K562 (cell line): ENCODE measurements around the gene ARL3. TPM values are rescaled to one million over a fixed set of nuclear protein-coding genes. Genes with fewer than 3 reads are reported as not detected.

Experiments used
- ATAC-seq: fragments of 200-7000 bp; cut with Tn5 transposase; 3 replicates; pipeline ENCODE4 v1.9.1; 2020; ENCODE audit warnings: moderate library complexity
- BruUV-seq: library from RNA; stranded (reverse); fragments of 400-500 nt; replicated peaks from 2 replicates; lab custom pipeline; 2021; lab: Mats Ljungman, UMichigan
- CTCF ChIA-PET: fragments of 300-600 bp; formaldehyde crosslinking; extraction: SDS; loops from one replicate; lab custom pipeline; 2021; ENCODE audit warnings: low intra/inter-chr PET ratio; lab: Yijun Ruan, JAX
- POLR2A ChIA-PET: fragments of 300-600, 350-650 bp; sonication (Branson Sonifier 250); formaldehyde crosslinking; extraction: SDS; loops from one replicate; lab custom pipeline; 2021; ENCODE audit warnings: antibody characterized with exemption, inconsistent platforms; lab: Yijun Ruan, JAX
- DNase-seq, 4 experiments: peaks; one replicate each; pipeline versions ENCODE4 v3.0.0 to v3.0.0-alpha.2; 2011 to 2018; ENCODE audit warnings: low spot score in 3 of 4, mixed read lengths in 3 of 4; ENCODE audit errors: extremely low read depth in 1 of 4
- FAIRE-seq: peaks from 2 replicates; lab custom pipeline; 2011; peaks lifted over from hg19 to GRCh38; lab: Jason Lieb, UNC
- H2AFZ ChIP-seq: 2 replicates; pipeline ENCODE4 v1.6.0; 2011; ENCODE audit warnings: low read depth, low read length, control low read depth, inconsistent platforms
- H3K27ac ChIP-seq: fragments of 200-600 bp; 3 replicates; pipeline ENCODE4 v1.8.0; 2011; ENCODE audit warnings: low read depth, mild to moderate bottlenecking, control low read depth, inconsistent platforms, low read length, moderate library complexity, mixed read lengths; ENCODE audit errors: extremely low read depth
- H3K27me3 ChIP-seq, 2 experiments: fragments of 300-600 bp in 1 of 2; 2 replicates in 1 of 2; 3 replicates in 1 of 2; pipeline versions ENCODE4 v1.6.0 to v1.8.0; 2011; ENCODE audit warnings: inconsistent platforms in 2 of 2, low read length in 2 of 2, mild to moderate bottlenecking in 1 of 2, mixed read lengths in 1 of 2, moderate library complexity in 1 of 2; ENCODE audit not compliant: control insufficient read depth in 2 of 2, insufficient read depth in 2 of 2
- H3K36me3 ChIP-seq: fragments of 300-600 bp; 3 replicates; pipeline ENCODE4 v1.8.0; 2011; ENCODE audit warnings: mild to moderate bottlenecking, low read length, inconsistent platforms; ENCODE audit not compliant: control insufficient read depth, insufficient read depth
- H3K4me1 ChIP-seq, 2 experiments: fragments of 200-600 bp in 1 of 2; replicated peaks in 1 of 2; 2 replicates in 1 of 2; 3 replicates in 1 of 2; pipeline versions ENCODE4 v1.5.1 to v1.8.0; 2011; ENCODE audit warnings: inconsistent platforms in 2 of 2, low read length in 2 of 2, mild to moderate bottlenecking in 1 of 2, mixed read lengths in 1 of 2, moderate library complexity in 1 of 2; ENCODE audit not compliant: control insufficient read depth in 2 of 2, insufficient read depth in 2 of 2
- H3K4me2 ChIP-seq: 2 replicates; pipeline ENCODE4 v1.6.1; 2011; ENCODE audit warnings: low read length, control low read depth, inconsistent platforms, mixed read lengths; ENCODE audit not compliant: insufficient read depth
- H3K4me3 ChIP-seq: fragments of 200-600 bp; sonication (generic), shearing (Covaris generic); 2 replicates; pipeline ENCODE4 v1.5.1; 2016; ENCODE audit warnings: control low read depth, inconsistent platforms
- H3K79me2 ChIP-seq: fragments of 200-600 bp; 3 replicates; pipeline ENCODE4 v1.8.0; 2011; ENCODE audit warnings: low read length, inconsistent platforms; ENCODE audit not compliant: control insufficient read depth, insufficient read depth
- H3K9ac ChIP-seq, 2 experiments: 2 replicates each; pipeline versions ENCODE4 v1.6.0 to v1.6.1; 2011; ENCODE audit warnings: low read depth in 2 of 2, low read length in 2 of 2, control low read depth in 1 of 2, inconsistent platforms in 1 of 2, mild to moderate bottlenecking in 1 of 2, mixed read lengths in 1 of 2; ENCODE audit not compliant: insufficient read depth in 1 of 2
- H3K9me1 ChIP-seq: one replicate; pipeline ENCODE4 v1.6.0; 2011; ENCODE audit warnings: inconsistent platforms, mild to moderate bottlenecking, low read length, moderate library complexity; ENCODE audit not compliant: control insufficient read depth, insufficient read depth
- H3K9me3 ChIP-seq: replicated peaks from 2 replicates; pipeline ENCODE4 v1.5.1; 2011; ENCODE audit warnings: low read depth, low read length, inconsistent platforms; ENCODE audit not compliant: control insufficient read depth, insufficient read depth
- H4K20me1 ChIP-seq: replicated peaks from 2 replicates; pipeline ENCODE4 v1.6.1; 2011; ENCODE audit warnings: low read length, inconsistent platforms, mixed read lengths; ENCODE audit not compliant: control insufficient read depth, insufficient read depth
- CHD4 ChIP-seq: fragments of 200-600 bp; sonication (generic); IDR thresholded peaks from 3 replicates; pipeline ENCODE4 v1.6.1; 2012; ENCODE audit warnings: low read depth, mild to moderate bottlenecking, mixed read lengths, low read length, inconsistent platforms; ENCODE audit not compliant: insufficient read depth, insufficient replicate concordance, poor library complexity, severe bottlenecking
- FOXK2 ChIP-seq, 2 experiments: fragments of 450-650 bp; IDR thresholded peaks in 1 of 2; conservative IDR thresholded peaks in 1 of 2; 2 replicates each; pipeline ENCODE4 v1.6.1; 2016; ENCODE audit warnings: low read depth in 2 of 2, mild to moderate bottlenecking in 1 of 2
- KDM5B ChIP-seq: fragments of 200-600 bp; sonication (generic); IDR thresholded peaks from 2 replicates; pipeline ENCODE4 v1.6.1; 2012; ENCODE audit warnings: low read depth, mild to moderate bottlenecking, moderate library complexity, low read length, control low read depth, inconsistent platforms; ENCODE audit not compliant: insufficient replicate concordance
- NFIC ChIP-seq: fragments of 450-650 bp; IDR thresholded peaks from 2 replicates; pipeline ENCODE4 v1.6.1; 2017; ENCODE audit warnings: mild to moderate bottlenecking, inconsistent platforms
- RBFOX2 ChIP-seq: fragments of 200-400 bp; formaldehyde crosslinking; IDR thresholded peaks from 2 replicates; pipeline ENCODE4 v1.6.1; 2017; ENCODE audit warnings: low read depth, mild to moderate bottlenecking, low read length, moderate library complexity
- RFX7 ChIP-seq: fragments of 250-450 bp; sonication (Bioruptor Pico); IDR thresholded peaks from 2 replicates; pipeline ENCODE4 v1.5.1; 2021; ENCODE audit warnings: mild to moderate bottlenecking
- ZNF184 ChIP-seq: sonication (generic); formaldehyde crosslinking; IDR thresholded peaks from 2 replicates; pipeline ENCODE4 v1.5.0; 2020; ENCODE audit warnings: missing genetic modification reagents
- ZNF311 ChIP-seq: fragments of 250-450 bp; sonication (Bioruptor Pico); IDR thresholded peaks from 2 replicates; pipeline ENCODE4 v1.4.0; 2020; ENCODE audit warnings: mild to moderate bottlenecking, moderate library complexity
- WGBS: fragments of 100-300 bp; shearing (Covaris generic); methylation state at CpG from one replicate; pipeline ENCODE4 v1.1.6; 2016; ENCODE audit warnings: low coverage, mixed read lengths; ENCODE audit not compliant: insufficient coverage; ENCODE audit errors: missing lambda C conversion rate; 5-methylcytosine and 5-hydroxymethylcytosine counted together
- in situ Hi-C: fragments of 300-500 bp; cut with MboI; formaldehyde crosslinking; loops from 4 replicates; pipeline ENCODE4 v1.15.0; 2018; ENCODE audit warnings: inconsistent platforms, mixed read lengths
- intact Hi-C: fragments of 100-400 bp; cut with micrococcal nuclease; formaldehyde crosslinking; loops from 2 replicates; pipeline ENCODE4 v1.14.2; 2022
- polyA plus RNA-seq, 8 experiments: library from polyadenylated mRNA; depleted of rRNA in 4 of 8; stranded (reverse) in 5 of 8; unstranded in 3 of 8; fragments of >200 nt; fragmentation: Nextera tagmentation in 2 of 8; fragmentation: Illumina TruSeq in 1 of 8; extraction: Ambion mirVana in 2 of 8; extraction: Trizol in 1 of 8; gene quantifications; 2 replicates each; pipeline versions ENCODE4 v1.2.1 to v1.2.3, GENCODE V29; 2011 to 2014; ENCODE audit warnings: inconsistent platforms in 1 of 8, missing spikeins in 1 of 8
- total RNA-seq, 7 experiments: library from RNA; depleted of rRNA in 6 of 7; stranded (reverse); fragments of >200 nt in 6 of 7; fragmentation: Illumina TruSeq in 2 of 7; extraction: Trizol in 2 of 7; gene quantifications; 2 replicates each; pipeline versions ENCODE4 v1.2.1 to v1.2.3, GENCODE V29; 2011 to 2021; ENCODE audit warnings: low replicate concordance in 1 of 7
- TF ChIP-seq, protein P1 (sequence below): IDR thresholded peaks from 2 replicates; pipeline ENCODE4 v1.6.1; 2016; ENCODE audit warnings: missing genetic modification characterization, missing compliant biosample characterization

ARL3 gene
- total and polyA plus RNA-seq, 9 of the 15 experiments (the other 6 are each of a cell fraction or from before 2014, with no cell fraction given), result 2.9 to 8.9 (median 4.8) TPM

DNA sequence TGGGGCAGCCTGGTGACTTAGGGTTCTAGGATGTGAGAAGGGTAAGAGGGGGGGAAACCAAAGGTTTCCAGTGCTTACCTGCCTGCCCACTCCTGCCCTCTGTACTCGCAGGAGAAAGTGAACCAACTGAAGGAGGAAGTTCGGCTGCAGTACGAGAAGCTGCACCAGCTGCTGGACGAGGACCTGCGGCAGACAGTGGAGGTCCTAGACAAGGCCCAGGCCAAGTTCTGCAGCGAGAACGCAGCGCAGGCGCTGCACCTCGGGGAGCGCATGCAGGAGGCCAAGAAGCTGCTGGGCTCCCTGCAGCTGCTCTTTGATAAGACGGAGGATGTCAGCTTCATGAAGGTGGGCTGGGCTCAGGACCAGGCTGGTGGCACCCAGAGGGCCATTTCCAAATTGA, 59.2 kb downstream of the ARL3 start:
- in situ Hi-C loops, result no loop called here
- DNase-seq, result no peak
- BruUV-seq, result no TSS peak

DNA sequence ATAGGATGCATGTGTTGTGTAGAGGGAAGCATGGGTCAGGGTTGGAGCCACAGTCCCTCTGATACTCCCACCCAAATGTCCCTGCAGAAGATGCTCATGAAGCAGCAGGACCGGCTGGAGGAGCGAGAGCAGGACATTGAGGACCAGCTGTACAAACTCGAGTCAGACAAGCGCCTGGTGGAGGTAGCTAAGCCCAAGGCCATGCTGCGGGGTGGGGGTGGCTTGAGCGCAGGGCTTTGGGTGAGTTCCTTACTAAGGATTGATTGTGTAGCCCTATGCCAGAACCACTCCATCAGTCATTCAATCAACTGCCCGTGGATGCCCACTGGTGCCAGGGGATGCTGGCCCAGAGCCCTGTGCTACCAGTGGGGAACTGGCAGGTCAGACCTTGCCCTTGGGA, 59.6 kb downstream of the ARL3 start:
- Histone ChIP-seq H4K20me1 (no peaks in the 10 kb centered on the region), H3K27ac (no peak overlapping the region), H3K9ac (no peak overlapping the region), H3K9me1 (no peaks in the 10 kb centered on the region)
- intact Hi-C loops, result no loop called here
- TF ChIP-seq, protein P1, sequence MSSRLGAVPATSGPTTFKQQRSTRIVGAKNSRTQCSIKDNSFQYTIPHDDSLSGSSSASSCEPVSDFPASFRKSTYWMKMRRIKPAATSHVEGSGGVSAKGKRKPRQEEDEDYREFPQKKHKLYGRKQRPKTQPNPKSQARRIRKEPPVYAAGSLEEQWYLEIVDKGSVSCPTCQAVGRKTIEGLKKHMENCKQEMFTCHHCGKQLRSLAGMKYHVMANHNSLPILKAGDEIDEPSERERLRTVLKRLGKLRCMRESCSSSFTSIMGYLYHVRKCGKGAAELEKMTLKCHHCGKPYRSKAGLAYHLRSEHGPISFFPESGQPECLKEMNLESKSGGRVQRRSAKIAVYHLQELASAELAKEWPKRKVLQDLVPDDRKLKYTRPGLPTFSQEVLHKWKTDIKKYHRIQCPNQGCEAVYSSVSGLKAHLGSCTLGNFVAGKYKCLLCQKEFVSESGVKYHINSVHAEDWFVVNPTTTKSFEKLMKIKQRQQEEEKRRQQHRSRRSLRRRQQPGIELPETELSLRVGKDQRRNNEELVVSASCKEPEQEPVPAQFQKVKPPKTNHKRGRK (tag), result no peak
- TF ChIP-seq ZNF311 (CRISPR knock-in tag), result no peak
- TF ChIP-seq CHD4, result no peak
- no peak for TF ChIP-seq FOXK2 (conservative IDR thresholded peaks at IDR 0.05 in 1 of 2, IDR thresholded peaks at IDR 0.05 in 1 of 2; ENCODE audit: low read depth in 2 of 2)
- no peak for TF ChIP-seq RFX7 (CRISPR knock-in tag)
- TF ChIP-seq, all 486 proteins: peak for 0
- in situ Hi-C loops, result no loop called here
- Histone ChIP-seq H3K4me2 (no peak overlapping the region), H3K36me3 (peaks cover 59% of the 10 kb centered on the region; the same call in 2 of the 3 replicates), H2AFZ (no peak overlapping the region), H3K4me3 (no peak overlapping the region), H3K79me2 (peaks cover 33% of the 10 kb centered on the region), H3K9me3 (no peaks in the 10 kb centered on the region), H3K4me1 (peaks cover 0 to 31% of the 10 kb centered on the region in 2 experiments; a peak in 2 of 5 replicates), H3K27me3 (no peaks in the 10 kb centered on the region)
- DNase-seq (no peak), ATAC-seq (no peak), FAIRE-seq (no peak)
- BruUV-seq, result no TSS peak
- ChIA-PET POLR2A (interaction anchor here (7.3 kb wide), 1 partner anchor 8 kb away, joined by 60 read pairs; the partner anchor contains the start of gene TRIM8), CTCF (no interaction called here)
- WGBS, result 95% methylated on average over 6 of the region's 7 CpGs

More for the DNA sequence above, 59.2 kb downstream of the ARL3 start:
- Histone ChIP-seq H3K36me3 (peaks cover 59% of the 10 kb centered on the region; the same call in 2 of the 3 replicates), H3K9ac (no peak overlapping the region), H2AFZ (no peak overlapping the region), H3K4me1 (peaks cover 0 to 29% of the 10 kb centered on the region in 2 experiments; a peak in 2 of 5 replicates), H4K20me1 (no peaks in the 10 kb centered on the region), H3K27me3 (no peaks in the 10 kb centered on the region), H3K4me3 (no peak overlapping the region), H3K4me2 (no peak overlapping the region), H3K9me3 (no peaks in the 10 kb centered on the region), H3K27ac (no peak overlapping the region), H3K9me1 (no peaks in the 10 kb centered on the region), H3K79me2 (peaks cover 29% of the 10 kb centered on the region)
- TF ChIP-seq NFIC, result no peak
- TF ChIP-seq ZNF184 (CRISPR knock-in tag), result no peak
- TF ChIP-seq RBFOX2, result 0 out of 2 replicates have a peak, but pooled peaks have one; percentile 29
- TF ChIP-seq KDM5B, result no peak
- FAIRE-seq (no peak), ATAC-seq (no peak)
- intact Hi-C loops, result no loop called here
- ChIA-PET CTCF (no interaction called here), POLR2A (interaction anchor here (0.9 to 7.3 kb wide), 2 partner anchors 8 to 122 kb away, joined by 3 to 60 read pairs; partner anchors contain the start of gene TRIM8)
- WGBS, result 98% methylated on average over 7 of the region's 12 CpGs
